OCI-LY7 (cell line): Measurements from ENCODE around the gene TAF11L14.

Experiments
- CTCF ChIP-seq: fragments of 200-600 bp; sonication (generic); conservative IDR thresholded peaks from 2 replicates; pipeline ENCODE4 v1.5.1; 2014; ENCODE audit warnings: mild to moderate bottlenecking, antibody characterized with exemption, low read length, moderate library complexity, mixed read lengths
- EZH2phosphoT487 ChIP-seq: fragments of 200-600 bp; sonication (generic); IDR thresholded peaks from 2 replicates; pipeline ENCODE4 v1.6.1; 2018; ENCODE audit warnings: low read depth, borderline replicate concordance, mild to moderate bottlenecking, mixed run types, antibody characterized with exemption, low read length, moderate library complexity, mixed read lengths

- TF ChIP-seq EZH2phosphoT487 (no peak), CTCF (no peak)
These were observed 31.6 kb downstream of the TAF11L14 start for GRCh38 chr5:17665836-17666235.
